HG02840 (cell line): ENCODE measurements around the gene IGLL1.

Experiments used
- ATAC-seq: cut with Tn5 transposase; IDR thresholded peaks from one replicate; pipeline ENCODE4 v1.9.1; 2021; ENCODE audit warnings: mild to moderate bottlenecking, moderate library complexity, moderate number of reproducible peaks; ENCODE audit not compliant: unreplicated experiment, low FRiP score

Gene IGLL1

DNA sequence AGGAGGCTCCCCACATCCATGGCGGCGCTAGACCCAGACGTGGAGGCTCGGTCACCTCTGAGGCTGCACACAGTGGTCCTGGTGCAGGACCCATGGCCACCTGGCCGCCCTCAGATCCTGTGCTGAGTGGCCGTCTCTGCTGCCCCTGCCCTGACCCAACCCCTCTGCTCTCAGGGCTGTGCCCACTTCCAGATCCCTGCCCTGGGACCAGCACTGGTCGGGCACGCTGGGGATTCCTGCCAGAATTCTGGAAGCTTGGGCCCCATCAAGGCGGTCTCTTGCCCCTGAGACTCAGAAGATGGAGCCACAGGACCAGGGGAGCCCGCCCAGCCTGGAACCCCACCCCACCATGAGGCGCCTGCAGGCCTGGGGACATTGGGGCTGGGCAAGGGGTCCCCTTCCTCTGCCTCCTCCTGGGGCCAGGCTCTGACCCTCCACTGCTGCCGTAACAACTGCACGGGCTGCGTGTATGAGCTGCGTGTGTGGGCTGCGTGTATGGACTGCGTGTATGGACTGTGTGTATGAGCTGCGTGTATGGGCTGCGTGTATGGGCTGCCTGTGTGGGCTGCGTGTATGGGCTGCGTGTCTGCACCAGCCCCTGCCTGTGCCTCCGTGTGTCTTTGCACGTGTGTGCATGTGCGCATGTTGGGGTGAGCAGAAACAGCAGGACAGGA lies 48.7 kb downstream of the IGLL1 start:
- no peak for ATAC-seq

DNA sequence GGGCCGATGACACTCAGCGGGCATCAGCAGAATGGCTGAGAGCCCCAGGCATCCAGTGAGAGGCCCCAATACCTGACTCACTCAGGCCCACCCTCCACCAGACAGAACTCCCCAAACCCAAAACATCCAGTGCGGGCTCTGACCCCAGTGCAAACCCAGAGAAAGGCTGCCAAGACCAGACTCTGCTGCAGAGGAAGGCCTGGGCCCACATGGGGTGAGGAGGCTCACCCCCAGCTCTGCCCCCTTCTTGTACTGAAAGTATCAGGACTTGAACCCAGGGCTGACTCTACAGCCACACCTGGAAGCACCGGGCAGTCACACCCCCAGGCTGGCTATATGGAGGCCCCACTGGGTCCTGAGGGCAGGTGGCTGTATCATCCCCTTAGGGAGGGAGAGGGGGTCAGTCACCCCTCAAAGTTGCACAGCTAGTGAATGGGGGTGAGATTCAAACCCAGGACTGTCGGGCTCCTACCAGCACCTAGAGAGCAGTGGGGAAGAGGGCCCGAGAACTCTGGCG lies 49.3 kb downstream of the IGLL1 start:
- no peak for ATAC-seq

DNA sequence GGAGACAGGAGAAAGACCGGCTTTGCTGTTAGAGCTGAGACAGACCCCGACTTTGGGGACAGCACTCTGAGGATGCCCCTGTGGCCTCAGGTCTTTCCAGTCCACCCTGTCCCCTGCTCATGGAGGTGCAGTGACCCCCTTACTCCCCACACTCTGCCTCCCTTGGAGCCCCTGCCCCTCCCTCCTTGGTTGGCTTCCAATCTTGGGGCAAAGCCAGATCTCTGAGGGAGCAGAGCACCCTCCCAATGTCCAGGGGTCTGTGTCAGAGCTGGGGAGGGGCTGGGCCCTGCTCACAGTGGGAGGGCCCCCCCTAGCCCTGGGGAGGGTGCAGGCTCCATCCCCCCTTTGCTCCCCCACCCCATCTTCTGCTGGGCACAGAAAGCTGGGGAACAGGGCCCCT lies 50.0 kb downstream of the IGLL1 start:
- ATAC-seq = no peak

DNA sequence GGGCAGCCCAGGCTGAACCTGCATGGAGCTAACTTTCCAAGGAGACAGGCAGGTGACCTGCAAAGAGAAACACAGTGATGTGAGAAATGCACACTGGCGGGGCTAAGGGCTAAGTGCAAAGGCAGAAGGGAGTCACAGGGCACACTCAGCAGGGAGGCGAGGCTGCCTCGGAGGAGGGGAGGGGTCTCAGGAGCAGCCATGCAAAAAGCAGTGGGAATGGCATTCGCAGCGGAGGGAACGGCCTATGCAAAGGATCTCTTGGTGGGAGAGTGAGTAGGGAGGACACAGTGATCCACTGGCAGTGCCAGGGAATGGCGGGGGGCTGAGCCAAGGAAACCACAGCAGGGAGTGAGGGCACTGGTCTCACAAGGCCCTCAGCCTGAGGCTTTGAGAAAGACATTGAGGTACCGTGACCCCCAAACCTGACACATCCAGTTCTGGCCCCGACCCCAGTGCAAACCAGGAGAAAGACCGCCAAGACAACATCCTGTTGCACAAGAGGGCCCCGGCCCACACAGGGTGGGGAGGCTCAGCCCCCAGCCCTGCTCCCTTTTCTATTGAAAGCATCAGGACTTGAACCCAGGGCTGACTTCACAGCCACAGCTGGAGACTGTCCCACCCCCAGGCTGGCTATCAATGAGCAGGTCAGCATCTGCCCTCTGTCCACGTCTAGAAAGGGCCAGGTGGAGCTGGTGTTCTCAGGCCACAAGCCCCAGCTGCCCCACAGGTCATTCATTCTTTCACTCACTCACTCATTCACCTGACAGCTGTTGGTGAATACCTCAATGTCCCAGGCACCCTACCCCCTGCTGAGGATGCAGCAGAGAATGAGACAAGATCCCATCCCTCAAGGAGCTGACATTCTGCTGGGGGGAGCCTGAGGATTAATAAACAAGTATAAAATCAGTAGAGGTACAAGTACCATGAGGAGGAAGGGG lies 50.7 kb downstream of the IGLL1 start:
- no peak for ATAC-seq

DNA sequence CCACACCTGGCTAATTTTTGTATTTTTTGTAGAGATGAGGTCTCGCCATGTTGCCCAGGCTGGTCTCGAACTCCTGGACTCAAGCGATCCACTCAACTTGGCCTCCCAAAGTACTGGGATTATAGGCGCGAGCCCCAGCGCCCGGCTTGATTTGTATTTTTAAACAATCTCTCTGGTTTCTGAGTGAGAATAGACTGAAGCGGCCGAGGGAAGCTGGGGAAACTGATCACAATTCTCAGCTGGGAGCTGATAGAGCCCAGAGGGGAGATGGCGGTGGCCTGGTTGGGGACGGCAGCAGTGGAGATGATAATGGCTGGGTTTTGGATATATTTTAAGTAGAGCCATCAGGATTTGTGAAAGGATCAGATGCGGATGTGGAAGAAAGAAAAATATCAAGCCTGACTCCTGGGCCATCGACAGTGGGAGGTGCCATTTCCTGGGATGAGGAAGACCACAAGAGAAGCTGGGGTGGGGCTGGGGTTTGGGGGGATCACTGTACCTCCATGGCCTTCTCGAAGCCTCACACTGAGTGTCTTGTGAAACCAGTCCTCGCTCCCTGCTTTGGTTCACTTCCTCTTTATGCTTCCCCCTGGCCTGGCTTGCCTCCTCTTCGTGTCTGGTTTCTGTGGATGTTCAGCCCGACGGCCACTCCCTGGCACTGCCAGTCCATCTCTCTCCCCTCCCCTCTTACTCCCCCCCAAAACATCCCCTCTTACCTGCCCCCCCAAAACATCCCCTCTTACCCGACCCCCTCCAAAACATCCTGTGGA lies 51.9 kb downstream of the IGLL1 start:
- ATAC-seq = no peak

DNA sequence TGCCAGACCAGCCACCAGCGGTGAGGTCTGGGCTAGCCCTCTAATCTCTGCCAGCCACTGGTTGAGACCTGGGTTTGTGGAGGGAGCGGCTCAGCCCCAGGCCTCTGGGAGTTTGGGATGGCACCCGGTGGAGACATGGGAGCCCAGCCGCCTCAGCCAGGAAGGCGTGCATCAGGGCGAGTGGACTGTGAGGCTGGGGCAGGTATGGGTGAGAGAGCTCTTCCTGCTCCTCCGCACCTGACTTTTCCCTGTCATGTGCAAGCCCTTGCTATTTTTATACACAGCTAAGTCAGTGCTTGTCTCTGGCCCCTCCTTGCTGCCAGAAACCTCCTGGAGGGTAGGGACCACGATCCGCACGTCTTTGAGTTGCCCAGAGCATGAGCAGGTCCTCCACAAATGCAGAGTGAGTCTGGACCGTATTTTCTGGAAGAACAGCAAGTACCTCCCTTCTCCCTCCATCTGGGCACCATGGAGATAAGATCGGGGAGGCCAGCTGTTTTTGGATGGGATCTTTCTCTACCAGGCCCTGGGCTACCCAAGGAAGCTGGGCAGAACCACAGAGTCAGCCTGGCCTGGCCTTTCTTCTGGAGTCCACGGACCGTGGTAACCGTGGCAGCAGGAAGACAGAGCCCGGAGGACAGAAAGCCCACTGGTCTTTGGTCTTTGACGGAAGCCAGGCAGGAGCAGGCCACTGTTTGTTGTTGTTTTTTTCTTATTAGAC lies 53.3 kb downstream of the IGLL1 start:
- ATAC-seq = no peak

DNA sequence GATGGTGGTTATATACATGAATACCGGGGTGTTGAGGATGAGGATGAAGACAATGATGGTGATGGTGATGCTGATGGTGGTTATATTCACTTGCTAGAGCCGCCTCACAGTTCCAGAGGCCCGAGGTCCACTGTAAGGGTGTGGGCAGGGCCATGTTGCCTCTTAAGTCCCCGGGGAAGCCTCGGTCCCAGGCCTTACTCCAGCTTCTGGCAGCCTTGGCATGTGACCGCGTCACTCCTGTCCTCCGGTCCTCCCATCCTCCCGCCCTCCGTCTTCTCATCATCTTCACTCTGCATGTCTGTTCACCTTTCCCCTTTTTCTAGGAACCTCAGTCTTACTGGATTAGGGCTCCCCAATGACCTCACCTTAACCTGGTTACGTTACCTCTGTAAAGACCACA lies 54.6 kb downstream of the IGLL1 start:
- no peak for ATAC-seq

DNA sequence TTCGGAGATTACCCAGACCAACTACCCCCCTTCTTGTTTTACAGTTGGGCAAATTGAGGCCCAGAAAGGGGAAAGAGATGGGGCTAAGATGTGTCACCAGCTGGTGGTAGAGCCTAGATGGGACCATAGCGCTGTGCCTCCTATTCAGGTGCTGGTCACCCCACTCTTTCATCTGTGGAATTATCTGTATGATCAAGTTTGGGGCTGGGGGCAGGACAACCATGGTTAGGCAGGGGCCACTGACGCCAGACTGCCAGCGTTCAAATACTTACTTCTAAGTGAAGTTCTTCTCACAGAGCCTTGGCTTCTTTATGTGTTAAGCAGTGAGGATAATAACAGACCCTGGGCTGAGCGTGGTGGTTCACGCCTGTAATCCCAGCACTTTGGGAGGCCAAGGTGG lies 55.9 kb downstream of the IGLL1 start:
- ATAC-seq = no peak

DNA sequence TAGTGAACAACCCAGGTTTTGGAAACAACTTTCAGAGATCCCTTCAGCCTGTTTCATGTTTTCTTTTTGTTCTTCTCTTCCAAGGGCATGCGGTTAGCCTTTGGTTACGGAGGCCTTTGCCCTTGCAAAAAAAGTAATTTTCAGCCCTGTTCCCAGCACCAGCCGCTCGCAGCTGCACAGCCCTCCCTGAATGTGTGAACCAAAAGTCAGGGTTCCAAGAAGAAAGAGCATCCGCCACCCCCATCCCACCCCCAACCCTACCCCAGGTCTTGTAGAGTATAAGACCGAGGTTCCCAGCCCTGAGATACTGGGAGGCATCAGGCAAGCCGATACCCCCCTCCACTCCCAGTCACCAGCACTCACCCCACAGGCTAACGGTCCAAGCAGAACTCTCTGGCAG lies 56.4 kb downstream of the IGLL1 start:
- ATAC-seq = no peak
